SK-N-SH treated with all-trans-retinoic acid at 6 μM for 48 hours (cell line): ENCODE measurements around the gene ANKFN1.

ENCODE experiments used
- ATAC-seq: fragments of 200-7000 bp; cut with Tn5 transposase; 3 replicates; pipeline ENCODE4 v1.9.1; 2020; ENCODE audit warnings: mild to moderate bottlenecking, moderate library complexity
- ARNTL ChIP-seq: fragments of 450-650 bp; formaldehyde crosslinking; IDR thresholded peaks from 2 replicates; pipeline ENCODE4 v1.5.0; 2020; ENCODE audit warnings: low read depth, mild to moderate bottlenecking, moderate library complexity, borderline replicate concordance
- BACH2 ChIP-seq: fragments of 250-450 bp; sonication (Bioruptor Pico); IDR thresholded peaks from 2 replicates; pipeline ENCODE4 v1.9.0; 2021; ENCODE audit warnings: mild to moderate bottlenecking, borderline replicate concordance
- CREB5 ChIP-seq: fragments of 250-450 bp; sonication (Bioruptor Pico); IDR thresholded peaks from 2 replicates; pipeline ENCODE4 v1.5.1; 2020; ENCODE audit warnings: low read depth, mild to moderate bottlenecking, moderate library complexity
- CSDC2 ChIP-seq: fragments of 250-450 bp; sonication (Bioruptor Pico); IDR thresholded peaks from 2 replicates; pipeline ENCODE4 v1.5.0; 2020; ENCODE audit warnings: mild to moderate bottlenecking, moderate library complexity
- CSRNP3 ChIP-seq: fragments of 250-450 bp; sonication (Bioruptor Pico); IDR thresholded peaks from 2 replicates; pipeline ENCODE4 v1.5.1; 2021; ENCODE audit warnings: mild to moderate bottlenecking, moderate library complexity
- GLIS3 ChIP-seq: fragments of 250-450 bp; sonication (Bioruptor Pico); IDR thresholded peaks from 2 replicates; pipeline ENCODE4 v1.5.0; 2020; ENCODE audit warnings: mild to moderate bottlenecking, moderate library complexity
- OSR1 ChIP-seq: fragments of 250-450 bp; sonication (Bioruptor Pico); IDR thresholded peaks from 2 replicates; pipeline ENCODE4 v1.8.0; 2022; ENCODE audit warnings: moderate library complexity, mild to moderate bottlenecking, inconsistent platforms
- PATZ1 ChIP-seq: fragments of 250-450 bp; sonication (Bioruptor Pico); IDR thresholded peaks from 2 replicates; pipeline ENCODE4 v1.8.0; 2020; ENCODE audit warnings: mild to moderate bottlenecking, moderate library complexity, borderline replicate concordance
- POU6F1 ChIP-seq: fragments of 250-450 bp; sonication (Bioruptor Pico); IDR thresholded peaks from 2 replicates; pipeline ENCODE4 v1.8.0; 2021; ENCODE audit warnings: low read depth, mild to moderate bottlenecking, moderate library complexity, borderline replicate concordance
- PPARA ChIP-seq: fragments of 250-450 bp; sonication (Bioruptor Pico); IDR thresholded peaks from 2 replicates; pipeline ENCODE4 v1.5.0; 2020; ENCODE audit warnings: mild to moderate bottlenecking, borderline replicate concordance
- RARB ChIP-seq: fragments of 250-450 bp; sonication (Bioruptor Pico); IDR thresholded peaks from 2 replicates; pipeline ENCODE4 v1.8.0; 2021; ENCODE audit warnings: mild to moderate bottlenecking, moderate library complexity
- SNAI2 ChIP-seq: fragments of 250-450 bp; sonication (Bioruptor Pico); IDR thresholded peaks from 2 replicates; pipeline ENCODE4 v1.5.0; 2020; ENCODE audit warnings: mild to moderate bottlenecking, moderate library complexity
- TCF4 ChIP-seq: fragments of 250-450 bp; sonication (Bioruptor Pico); IDR thresholded peaks from 2 replicates; pipeline ENCODE4 v1.8.0; 2021; ENCODE audit warnings: mild to moderate bottlenecking, moderate library complexity, borderline replicate concordance
- TOX ChIP-seq: fragments of 250-450 bp; sonication (Bioruptor Pico); IDR thresholded peaks from 2 replicates; pipeline ENCODE4 v1.8.0; 2021; ENCODE audit warnings: mild to moderate bottlenecking, moderate library complexity, borderline replicate concordance
- TSHZ2 ChIP-seq: fragments of 250-450 bp; sonication (Bioruptor Pico); IDR thresholded peaks from 2 replicates; pipeline ENCODE4 v1.5.0; 2020; ENCODE audit warnings: mild to moderate bottlenecking, moderate library complexity
- ZFP30 ChIP-seq: fragments of 450-650 bp; formaldehyde crosslinking; IDR thresholded peaks from 2 replicates; pipeline ENCODE4 v1.5.0; 2022; ENCODE audit warnings: mild to moderate bottlenecking, moderate library complexity
- ZNF565 ChIP-seq: fragments of 450-650 bp; formaldehyde crosslinking; conservative IDR thresholded peaks from 2 replicates; pipeline ENCODE4 v1.5.0; 2020; ENCODE audit warnings: low read depth, mild to moderate bottlenecking, moderate library complexity
- ZNF70 ChIP-seq: fragments of 450-650 bp; formaldehyde crosslinking; IDR thresholded peaks from 2 replicates; pipeline ENCODE4 v1.5.0; 2020; ENCODE audit warnings: mild to moderate bottlenecking, moderate library complexity
- ZNF8 ChIP-seq: fragments of 450-650 bp; formaldehyde crosslinking; IDR thresholded peaks from 2 replicates; pipeline ENCODE4 v1.5.0; 2020; ENCODE audit warnings: mild to moderate bottlenecking, moderate library complexity

Gene ANKFN1

GRCh38 chr17:56291226-56291805 lies 138.0 kb downstream of the ANKFN1 start:
- TF ChIP-seq CSDC2 (no peak), ARNTL (CRISPR knock-in tag) (no peak), BACH2 (no peak), GLIS3 (CRISPR knock-in tag) (no peak), TOX (CRISPR knock-in tag) (no peak), CSRNP3 (CRISPR knock-in tag) (no peak), TSHZ2 (no peak), ZNF565 (CRISPR knock-in tag) (no peak), ZFP30 (no peak), POU6F1 (CRISPR knock-in tag) (no peak), CREB5 (CRISPR knock-in tag) (no peak)
- peak; percentile 48 for ATAC-seq

GRCh38 chr17:56292010-56292409 lies 138.7 kb downstream of the ANKFN1 start:
- ATAC-seq: peak; percentile 75
- TF ChIP-seq TSHZ2: no peak
- no peak for TF ChIP-seq PPARA (CRISPR knock-in tag)
- no peak for TF ChIP-seq RARB (CRISPR knock-in tag)
- TF ChIP-seq ZNF8: no peak
- no peak for TF ChIP-seq SNAI2
- no peak for TF ChIP-seq PATZ1
- no peak for TF ChIP-seq ZFP30
- no peak for TF ChIP-seq ZNF70 (CRISPR knock-in tag)
- no peak for TF ChIP-seq TCF4 (CRISPR knock-in tag)
- no peak for TF ChIP-seq TOX (CRISPR knock-in tag)

- no peak for TF ChIP-seq CSDC2
- TF ChIP-seq OSR1: no peak
- no peak for TF ChIP-seq PATZ1
Observed at GRCh38 chr17:56292578-56292977, 139.3 kb downstream of the ANKFN1 start.

More at GRCh38 chr17:56292578-56292977, 139.3 kb downstream of the ANKFN1 start:
- no peak for ATAC-seq
